Jurkat, Clone E6-1 (cell line): ENCODE measurements around the gene GATB.

Experiments
- DNase-seq: peaks from one replicate; pipeline ENCODE4 v3.0.0-alpha.2; 2011; ENCODE audit warnings: low read depth, low spot score
- H3K4me3 ChIP-seq: 2 replicates; pipeline ENCODE4 v1.5.1; 2011; ENCODE audit warnings: mild to moderate bottlenecking, low read length, control low read depth, moderate library complexity

GATB gene

GRCh38 chr4:151712777-151713176 lies 48.0 kb downstream of the GATB start:
- DNase-seq, result no peak
- no peak overlapping the region for H3K4me3 ChIP-seq

- no peak overlapping the region for H3K4me3 ChIP-seq
- DNase-seq, result no peak
Observed at GRCh38 chr4:151711646-151712045, 49.2 kb downstream of the GATB start.

GRCh38 chr4:151709587-151709986 lies 51.2 kb downstream of the GATB start:
- no peak for DNase-seq
- no peak overlapping the region for H3K4me3 ChIP-seq

GRCh38 chr4:151709071-151709470 lies 51.7 kb downstream of the GATB start:
- DNase-seq, result no peak

GRCh38 chr4:151708100-151708499 lies 52.7 kb downstream of the GATB start:
- no peak for DNase-seq
- no peak overlapping the region for H3K4me3 ChIP-seq

More at GRCh38 chr4:151709071-151709470, 51.7 kb downstream of the GATB start:
- no peak overlapping the region for H3K4me3 ChIP-seq

GRCh38 chr4:151703401-151703800 lies 57.4 kb downstream of the GATB start:
- no peak for DNase-seq
- H3K4me3 ChIP-seq, result no peak overlapping the region

GRCh38 chr4:151702256-151702655 lies 58.6 kb downstream of the GATB start:
- DNase-seq, result no peak
- H3K4me3 ChIP-seq, result no peak overlapping the region

- H3K4me3 ChIP-seq, result no peak overlapping the region
- peak; percentile 87 for DNase-seq
Observed at GRCh38 chr4:151700566-151701316, 60.1 kb downstream of the GATB start.

- no peak overlapping the region for H3K4me3 ChIP-seq
- DNase-seq, result no peak
Observed at GRCh38 chr4:151698213-151698612, 62.6 kb downstream of the GATB start.

GRCh38 chr4:151694961-151695720 lies 65.7 kb downstream of the GATB start:
- DNase-seq, result no peak
- no peak overlapping the region for H3K4me3 ChIP-seq

GRCh38 chr4:151692821-151693673 lies 67.8 kb downstream of the GATB start:
- no peak overlapping the region for H3K4me3 ChIP-seq
- no peak for DNase-seq

GRCh38 chr4:151692443-151692782 lies 68.4 kb downstream of the GATB start:
- H3K4me3 ChIP-seq, result no peak overlapping the region
- no peak for DNase-seq

GRCh38 chr4:151691639-151692442 lies 69.0 kb downstream of the GATB start:
- H3K4me3 ChIP-seq, result no peak overlapping the region
- no peak for DNase-seq

GRCh38 chr4:151690876-151691275 lies 69.9 kb downstream of the GATB start:
- H3K4me3 ChIP-seq, result no peak overlapping the region
- no peak for DNase-seq

- DNase-seq, result no peak
- no peak overlapping the region for H3K4me3 ChIP-seq
Observed at GRCh38 chr4:151690164-151690870, 70.5 kb downstream of the GATB start.

- DNase-seq, result no peak
- no peak overlapping the region for H3K4me3 ChIP-seq
Observed at GRCh38 chr4:151689211-151689991, 71.4 kb downstream of the GATB start.

- H3K4me3 ChIP-seq, result no peak overlapping the region
- DNase-seq, result no peak
Observed at GRCh38 chr4:151688785-151689043, 72.1 kb downstream of the GATB start.
